Glomerular endothelial cell (primary cell): ENCODE measurements around the gene CASP2. TPM values are rescaled to one million over a fixed set of nuclear protein-coding genes. Genes with fewer than 3 reads are reported as not detected.

Experiments
- total RNA-seq: library from RNA; depleted of rRNA; stranded (reverse); fragments of >200 nt; gene quantifications from 2 replicates; pipeline ENCODE4 v1.2.3, GENCODE V29; 2015

The CASP2 gene
- total RNA-seq, 1 donor from 2014 or later: 19.7 TPM

Other genes with a start within 250 kb of the CASP2 start
- not detected in 2 replicates for gene OR6V1, start 236.0 kb upstream of the CASP2 start, total RNA-seq
- gene PIP, start 156.3 kb upstream of the CASP2 start, total RNA-seq: not detected in 2 replicates
- not detected in 2 replicates for gene TAS2R39, start 104.9 kb upstream of the CASP2 start, total RNA-seq
- gene TAS2R40, start 66.3 kb upstream of the CASP2 start, total RNA-seq: not detected in 2 replicates
- 141 and 171 TPM in 2 replicates for gene GSTK1, start 24.9 kb upstream of the CASP2 start, total RNA-seq
- 0.82 and 1.1 TPM in 2 replicates for gene TMEM139, start 3.4 kb upstream of the CASP2 start, total RNA-seq
- not detected in 2 replicates for gene CLCN1, start 27.8 kb downstream of the CASP2 start, total RNA-seq
- 0.53 and 1.6 TPM in 2 replicates for gene FAM131B, start 74.4 kb downstream of the CASP2 start, total RNA-seq
- gene ZYX, start 93.0 kb downstream of the CASP2 start, total RNA-seq: 270 and 344 TPM in 2 replicates
- not detected in 2 replicates for gene EPHA1, start 120.5 kb downstream of the CASP2 start, total RNA-seq
- not detected in 2 replicates for gene TAS2R60, start 155.1 kb downstream of the CASP2 start, total RNA-seq
- not detected in 2 replicates for gene TAS2R41, start 189.5 kb downstream of the CASP2 start, total RNA-seq